WTC11 (cell line): ENCODE measurements around the gene LPP. TPM values are rescaled to one million over a fixed set of nuclear protein-coding genes. Genes with fewer than 3 reads are reported as not detected.

ENCODE experiments used
- ATAC-seq: fragments of 200-7000 bp; cut with Tn5 transposase; 2 replicates; pipeline ENCODE4 v1.10.0; 2021; ENCODE audit warnings: mild to moderate bottlenecking, moderate library complexity
- CTCF ChIA-PET: fragments of 300-600 bp; sonication (Branson Sonifier 250); formaldehyde crosslinking; loops from one replicate; lab custom pipeline; 2021; ENCODE audit warnings: antibody characterized with exemption; lab: Charles Lee
- POLR2A ChIA-PET: fragments of 350-600 bp; sonication (Branson Sonifier 250); formaldehyde crosslinking; loops from one replicate; lab custom pipeline; 2021; ENCODE audit warnings: antibody characterized with exemption; lab: Charles Lee
- DNase-seq: peaks from one replicate; pipeline ENCODE4 v3.0.0; 2021; ENCODE audit warnings: low spot score
- H3K27ac Mint-ChIP-seq: 2 replicates; pipeline ENCODE4 v1.8.0; 2021; ENCODE audit warnings: mixed read lengths
- H3K27me3 Mint-ChIP-seq: 2 replicates; pipeline ENCODE4 v1.8.0; 2021; ENCODE audit warnings: low read depth, mild to moderate bottlenecking, moderate library complexity, mixed read lengths
- H3K36me3 Mint-ChIP-seq: 2 replicates; pipeline ENCODE4 v1.8.0; 2021; ENCODE audit warnings: mixed read lengths
- H3K4me1 Mint-ChIP-seq: 2 replicates; pipeline ENCODE4 v1.8.0; 2022; ENCODE audit warnings: mixed read lengths
- H3K4me3 Mint-ChIP-seq: 2 replicates; pipeline ENCODE4 v1.8.0; 2021; ENCODE audit warnings: mild to moderate bottlenecking, moderate library complexity, mixed read lengths
- H3K9me3 Mint-ChIP-seq: 2 replicates; pipeline ENCODE4 v1.8.0; 2021; ENCODE audit warnings: mixed read lengths
- ATF1 ChIP-seq: sonication (generic); formaldehyde crosslinking; IDR thresholded peaks from 2 replicates; pipeline ENCODE4 v1.8.1; 2023; ENCODE audit warnings: mild to moderate bottlenecking, moderate library complexity, missing genetic modification reagents
- GRHL2 ChIP-seq: fragments of 250-450 bp; sonication (Bioruptor Pico); IDR thresholded peaks from 2 replicates; pipeline ENCODE4 v1.8.0; 2022; ENCODE audit warnings: mild to moderate bottlenecking, moderate library complexity; ENCODE audit not compliant: insufficient replicate concordance, severe bottlenecking
- GTF2I ChIP-seq: fragments of 250-450 bp; sonication (Bioruptor Pico); conservative IDR thresholded peaks from 2 replicates; pipeline ENCODE4 v1.4.0; 2021; ENCODE audit warnings: mild to moderate bottlenecking
- JAZF1 ChIP-seq: fragments of 250-450 bp; sonication (Bioruptor Pico); IDR thresholded peaks from 2 replicates; pipeline ENCODE4 v1.9.0; 2021; ENCODE audit warnings: moderate library complexity, mild to moderate bottlenecking, inconsistent platforms
- KAT7 ChIP-seq: sonication (generic); formaldehyde crosslinking; IDR thresholded peaks from 2 replicates; pipeline ENCODE4 v1.8.1; 2023; ENCODE audit warnings: missing genetic modification reagents, mild to moderate bottlenecking, borderline replicate concordance
- NR3C1 ChIP-seq: sonication (generic); formaldehyde crosslinking; conservative IDR thresholded peaks from 2 replicates; pipeline ENCODE4 v1.8.1; 2023; ENCODE audit warnings: low read depth, mild to moderate bottlenecking, missing genetic modification reagents
- SMAD3 ChIP-seq: sonication (generic); formaldehyde crosslinking; IDR thresholded peaks from 2 replicates; pipeline ENCODE4 v1.8.0; 2022; ENCODE audit warnings: missing genetic modification reagents, mild to moderate bottlenecking, borderline replicate concordance
- ZBTB21 ChIP-seq: sonication (generic); formaldehyde crosslinking; IDR thresholded peaks from 2 replicates; pipeline ENCODE4 v1.8.1; 2023; ENCODE audit warnings: mild to moderate bottlenecking, missing genetic modification reagents, borderline replicate concordance
- ZNF138 ChIP-seq: sonication (generic); formaldehyde crosslinking; conservative IDR thresholded peaks from 2 replicates; pipeline ENCODE4 v1.8.1; 2022; ENCODE audit warnings: mild to moderate bottlenecking, moderate library complexity, missing genetic modification reagents
- ZNF416 ChIP-seq: fragments of 250-450 bp; sonication (Bioruptor Pico); IDR thresholded peaks from 2 replicates; pipeline ENCODE4 v1.9.0; 2021; ENCODE audit warnings: mild to moderate bottlenecking, inconsistent platforms
- ZNF671 ChIP-seq: fragments of 250-450 bp; sonication (Bioruptor Pico); IDR thresholded peaks from 2 replicates; pipeline ENCODE4 v1.8.0; 2021; ENCODE audit warnings: mild to moderate bottlenecking
- total RNA-seq: library from RNA; stranded (reverse); gene quantifications from 3 replicates; pipeline ENCODE4 v1.2.3, GENCODE V29; 2021
- TF ChIP-seq, protein P1 (sequence below): sonication (generic); formaldehyde crosslinking; IDR thresholded peaks from 2 replicates; pipeline ENCODE4 v1.8.0; 2023; ENCODE audit warnings: mild to moderate bottlenecking, missing genetic modification reagents
- TF ChIP-seq, protein P2 (sequence below): fragments of 250-450 bp; sonication (Bioruptor Pico); IDR thresholded peaks from 2 replicates; pipeline ENCODE4 v1.9.0; 2021; ENCODE audit warnings: mild to moderate bottlenecking
- TF ChIP-seq, protein P3 (sequence below): sonication (generic); formaldehyde crosslinking; conservative IDR thresholded peaks from 2 replicates; pipeline ENCODE4 v1.8.1; 2023; ENCODE audit warnings: mild to moderate bottlenecking, low read depth, missing genetic modification reagents, moderate library complexity
- TF ChIP-seq, protein P4 (sequence below): sonication (generic); formaldehyde crosslinking; IDR thresholded peaks from 2 replicates; pipeline ENCODE4 v1.8.1; 2023; ENCODE audit warnings: mild to moderate bottlenecking, missing genetic modification reagents, moderate library complexity
- TF ChIP-seq, protein P5 (sequence below): fragments of 250-450 bp; sonication (Bioruptor Pico); IDR thresholded peaks from 2 replicates; pipeline ENCODE4 v1.8.0; 2021; ENCODE audit warnings: mild to moderate bottlenecking
- TF ChIP-seq, protein P6 (sequence below): sonication (generic); formaldehyde crosslinking; IDR thresholded peaks from 2 replicates; pipeline ENCODE4 v1.8.0; 2022; ENCODE audit warnings: missing genetic modification reagents

Gene LPP
- total RNA-seq, 1 experiment from 2014 or later: 49.6 TPM

DNA sequence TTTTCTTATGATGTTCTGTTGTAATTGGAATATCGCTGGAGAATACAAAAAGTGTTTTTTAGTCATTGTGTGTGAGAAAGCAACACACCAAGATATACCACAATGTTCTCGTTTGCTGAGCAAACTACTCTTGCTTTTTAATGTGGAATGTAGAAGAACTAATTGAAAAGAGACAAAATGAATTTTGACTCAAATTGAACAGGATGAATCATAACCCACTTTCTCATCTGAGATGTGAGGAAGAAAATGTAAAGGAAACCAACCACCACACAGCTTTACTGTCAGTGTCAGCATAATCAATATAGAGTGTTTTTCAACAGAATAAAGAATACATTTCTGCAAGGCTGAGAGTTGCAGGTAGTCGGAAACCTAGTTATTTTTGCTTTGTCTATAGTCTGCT is 569.0 kb downstream of the LPP start:
- DNase-seq: no peak
- Mint-ChIP-seq H3K4me3 (no peak overlapping the region), H3K27ac (no peak overlapping the region), H3K36me3 (no peaks in the 10 kb centered on the region), H3K9me3 (no peaks in the 10 kb centered on the region), H3K27me3 (no peaks in the 10 kb centered on the region), H3K4me1 (no peaks in the 10 kb centered on the region)
- ChIA-PET CTCF (no interaction called here), POLR2A (no interaction called here)
- ATAC-seq: no peak
- TF ChIP-seq, protein P1, sequence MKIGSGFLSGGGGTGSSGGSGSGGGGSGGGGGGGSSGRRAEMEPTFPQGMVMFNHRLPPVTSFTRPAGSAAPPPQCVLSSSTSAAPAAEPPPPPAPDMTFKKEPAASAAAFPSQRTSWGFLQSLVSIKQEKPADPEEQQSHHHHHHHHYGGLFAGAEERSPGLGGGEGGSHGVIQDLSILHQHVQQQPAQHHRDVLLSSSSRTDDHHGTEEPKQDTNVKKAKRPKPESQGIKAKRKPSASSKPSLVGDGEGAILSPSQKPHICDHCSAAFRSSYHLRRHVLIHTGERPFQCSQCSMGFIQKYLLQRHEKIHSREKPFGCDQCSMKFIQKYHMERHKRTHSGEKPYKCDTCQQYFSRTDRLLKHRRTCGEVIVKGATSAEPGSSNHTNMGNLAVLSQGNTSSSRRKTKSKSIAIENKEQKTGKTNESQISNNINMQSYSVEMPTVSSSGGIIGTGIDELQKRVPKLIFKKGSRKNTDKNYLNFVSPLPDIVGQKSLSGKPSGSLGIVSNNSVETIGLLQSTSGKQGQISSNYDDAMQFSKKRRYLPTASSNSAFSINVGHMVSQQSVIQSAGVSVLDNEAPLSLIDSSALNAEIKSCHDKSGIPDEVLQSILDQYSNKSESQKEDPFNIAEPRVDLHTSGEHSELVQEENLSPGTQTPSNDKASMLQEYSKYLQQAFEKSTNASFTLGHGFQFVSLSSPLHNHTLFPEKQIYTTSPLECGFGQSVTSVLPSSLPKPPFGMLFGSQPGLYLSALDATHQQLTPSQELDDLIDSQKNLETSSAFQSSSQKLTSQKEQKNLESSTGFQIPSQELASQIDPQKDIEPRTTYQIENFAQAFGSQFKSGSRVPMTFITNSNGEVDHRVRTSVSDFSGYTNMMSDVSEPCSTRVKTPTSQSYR (CRISPR knock-in tag): no peak
- TF ChIP-seq, protein P2, sequence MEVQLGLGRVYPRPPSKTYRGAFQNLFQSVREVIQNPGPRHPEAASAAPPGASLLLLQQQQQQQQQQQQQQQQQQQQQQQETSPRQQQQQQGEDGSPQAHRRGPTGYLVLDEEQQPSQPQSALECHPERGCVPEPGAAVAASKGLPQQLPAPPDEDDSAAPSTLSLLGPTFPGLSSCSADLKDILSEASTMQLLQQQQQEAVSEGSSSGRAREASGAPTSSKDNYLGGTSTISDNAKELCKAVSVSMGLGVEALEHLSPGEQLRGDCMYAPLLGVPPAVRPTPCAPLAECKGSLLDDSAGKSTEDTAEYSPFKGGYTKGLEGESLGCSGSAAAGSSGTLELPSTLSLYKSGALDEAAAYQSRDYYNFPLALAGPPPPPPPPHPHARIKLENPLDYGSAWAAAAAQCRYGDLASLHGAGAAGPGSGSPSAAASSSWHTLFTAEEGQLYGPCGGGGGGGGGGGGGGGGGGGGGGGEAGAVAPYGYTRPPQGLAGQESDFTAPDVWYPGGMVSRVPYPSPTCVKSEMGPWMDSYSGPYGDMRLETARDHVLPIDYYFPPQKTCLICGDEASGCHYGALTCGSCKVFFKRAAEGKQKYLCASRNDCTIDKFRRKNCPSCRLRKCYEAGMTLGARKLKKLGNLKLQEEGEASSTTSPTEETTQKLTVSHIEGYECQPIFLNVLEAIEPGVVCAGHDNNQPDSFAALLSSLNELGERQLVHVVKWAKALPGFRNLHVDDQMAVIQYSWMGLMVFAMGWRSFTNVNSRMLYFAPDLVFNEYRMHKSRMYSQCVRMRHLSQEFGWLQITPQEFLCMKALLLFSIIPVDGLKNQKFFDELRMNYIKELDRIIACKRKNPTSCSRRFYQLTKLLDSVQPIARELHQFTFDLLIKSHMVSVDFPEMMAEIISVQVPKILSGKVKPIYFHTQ (CRISPR knock-in tag): no peak
- TF ChIP-seq, protein P3, sequence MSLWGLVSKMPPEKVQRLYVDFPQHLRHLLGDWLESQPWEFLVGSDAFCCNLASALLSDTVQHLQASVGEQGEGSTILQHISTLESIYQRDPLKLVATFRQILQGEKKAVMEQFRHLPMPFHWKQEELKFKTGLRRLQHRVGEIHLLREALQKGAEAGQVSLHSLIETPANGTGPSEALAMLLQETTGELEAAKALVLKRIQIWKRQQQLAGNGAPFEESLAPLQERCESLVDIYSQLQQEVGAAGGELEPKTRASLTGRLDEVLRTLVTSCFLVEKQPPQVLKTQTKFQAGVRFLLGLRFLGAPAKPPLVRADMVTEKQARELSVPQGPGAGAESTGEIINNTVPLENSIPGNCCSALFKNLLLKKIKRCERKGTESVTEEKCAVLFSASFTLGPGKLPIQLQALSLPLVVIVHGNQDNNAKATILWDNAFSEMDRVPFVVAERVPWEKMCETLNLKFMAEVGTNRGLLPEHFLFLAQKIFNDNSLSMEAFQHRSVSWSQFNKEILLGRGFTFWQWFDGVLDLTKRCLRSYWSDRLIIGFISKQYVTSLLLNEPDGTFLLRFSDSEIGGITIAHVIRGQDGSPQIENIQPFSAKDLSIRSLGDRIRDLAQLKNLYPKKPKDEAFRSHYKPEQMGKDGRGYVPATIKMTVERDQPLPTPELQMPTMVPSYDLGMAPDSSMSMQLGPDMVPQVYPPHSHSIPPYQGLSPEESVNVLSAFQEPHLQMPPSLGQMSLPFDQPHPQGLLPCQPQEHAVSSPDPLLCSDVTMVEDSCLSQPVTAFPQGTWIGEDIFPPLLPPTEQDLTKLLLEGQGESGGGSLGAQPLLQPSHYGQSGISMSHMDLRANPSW (CRISPR knock-in tag): no peak
- TF ChIP-seq JAZF1 (CRISPR knock-in tag): no peak
- TF ChIP-seq GRHL2 (CRISPR knock-in tag): no peak

DNA sequence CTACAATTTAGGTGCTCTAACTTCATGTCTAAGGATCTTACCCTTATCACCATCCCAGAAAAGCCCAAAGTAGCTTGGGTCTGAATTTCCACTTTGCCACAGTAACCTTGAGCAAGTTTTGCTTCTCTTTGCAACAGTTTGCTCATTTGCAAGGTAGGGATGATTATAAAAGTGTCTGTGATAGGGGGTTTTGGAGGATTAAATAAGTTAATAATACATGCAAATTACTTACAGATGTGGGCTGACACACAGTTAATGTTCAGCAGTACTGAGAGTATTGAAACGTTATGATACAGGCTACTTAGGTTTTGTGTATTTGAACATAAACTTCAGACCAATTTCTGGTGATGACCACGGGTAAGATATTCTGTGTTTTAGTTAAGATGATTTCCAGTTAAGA is 573.1 kb downstream of the LPP start:
- Mint-ChIP-seq H3K27ac (no peak overlapping the region), H3K9me3 (no peaks in the 10 kb centered on the region), H3K4me1 (no peaks in the 10 kb centered on the region), H3K27me3 (no peaks in the 10 kb centered on the region), H3K4me3 (no peak overlapping the region), H3K36me3 (no peaks in the 10 kb centered on the region)
- POLR2A ChIA-PET: no interaction called here
- CTCF ChIA-PET: interaction anchor here (0.8 kb wide), 1 partner anchor 940 kb away, joined by 3 read pairs; no protein-coding TSS in a partner anchor
- no peak for ATAC-seq
- no peak for DNase-seq
- TF ChIP-seq ZNF671 (CRISPR knock-in tag) (no peak), SMAD3 (no peak), ZNF138 (no peak), ATF1 (no peak), KAT7 (CRISPR knock-in tag) (no peak), NR3C1 (CRISPR knock-in tag) (no peak), ZBTB21 (CRISPR knock-in tag) (no peak), JAZF1 (CRISPR knock-in tag) (no peak), ZNF416 (CRISPR knock-in tag) (no peak), GTF2I (CRISPR knock-in tag) (no peak)
- TF ChIP-seq, protein P4, sequence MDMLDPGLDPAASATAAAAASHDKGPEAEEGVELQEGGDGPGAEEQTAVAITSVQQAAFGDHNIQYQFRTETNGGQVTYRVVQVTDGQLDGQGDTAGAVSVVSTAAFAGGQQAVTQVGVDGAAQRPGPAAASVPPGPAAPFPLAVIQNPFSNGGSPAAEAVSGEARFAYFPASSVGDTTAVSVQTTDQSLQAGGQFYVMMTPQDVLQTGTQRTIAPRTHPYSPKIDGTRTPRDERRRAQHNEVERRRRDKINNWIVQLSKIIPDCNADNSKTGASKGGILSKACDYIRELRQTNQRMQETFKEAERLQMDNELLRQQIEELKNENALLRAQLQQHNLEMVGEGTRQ (CRISPR knock-in tag): no peak
- TF ChIP-seq, protein P5, sequence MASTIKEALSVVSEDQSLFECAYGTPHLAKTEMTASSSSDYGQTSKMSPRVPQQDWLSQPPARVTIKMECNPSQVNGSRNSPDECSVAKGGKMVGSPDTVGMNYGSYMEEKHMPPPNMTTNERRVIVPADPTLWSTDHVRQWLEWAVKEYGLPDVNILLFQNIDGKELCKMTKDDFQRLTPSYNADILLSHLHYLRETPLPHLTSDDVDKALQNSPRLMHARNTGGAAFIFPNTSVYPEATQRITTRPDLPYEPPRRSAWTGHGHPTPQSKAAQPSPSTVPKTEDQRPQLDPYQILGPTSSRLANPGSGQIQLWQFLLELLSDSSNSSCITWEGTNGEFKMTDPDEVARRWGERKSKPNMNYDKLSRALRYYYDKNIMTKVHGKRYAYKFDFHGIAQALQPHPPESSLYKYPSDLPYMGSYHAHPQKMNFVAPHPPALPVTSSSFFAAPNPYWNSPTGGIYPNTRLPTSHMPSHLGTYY: no peak
- TF ChIP-seq, protein P6, sequence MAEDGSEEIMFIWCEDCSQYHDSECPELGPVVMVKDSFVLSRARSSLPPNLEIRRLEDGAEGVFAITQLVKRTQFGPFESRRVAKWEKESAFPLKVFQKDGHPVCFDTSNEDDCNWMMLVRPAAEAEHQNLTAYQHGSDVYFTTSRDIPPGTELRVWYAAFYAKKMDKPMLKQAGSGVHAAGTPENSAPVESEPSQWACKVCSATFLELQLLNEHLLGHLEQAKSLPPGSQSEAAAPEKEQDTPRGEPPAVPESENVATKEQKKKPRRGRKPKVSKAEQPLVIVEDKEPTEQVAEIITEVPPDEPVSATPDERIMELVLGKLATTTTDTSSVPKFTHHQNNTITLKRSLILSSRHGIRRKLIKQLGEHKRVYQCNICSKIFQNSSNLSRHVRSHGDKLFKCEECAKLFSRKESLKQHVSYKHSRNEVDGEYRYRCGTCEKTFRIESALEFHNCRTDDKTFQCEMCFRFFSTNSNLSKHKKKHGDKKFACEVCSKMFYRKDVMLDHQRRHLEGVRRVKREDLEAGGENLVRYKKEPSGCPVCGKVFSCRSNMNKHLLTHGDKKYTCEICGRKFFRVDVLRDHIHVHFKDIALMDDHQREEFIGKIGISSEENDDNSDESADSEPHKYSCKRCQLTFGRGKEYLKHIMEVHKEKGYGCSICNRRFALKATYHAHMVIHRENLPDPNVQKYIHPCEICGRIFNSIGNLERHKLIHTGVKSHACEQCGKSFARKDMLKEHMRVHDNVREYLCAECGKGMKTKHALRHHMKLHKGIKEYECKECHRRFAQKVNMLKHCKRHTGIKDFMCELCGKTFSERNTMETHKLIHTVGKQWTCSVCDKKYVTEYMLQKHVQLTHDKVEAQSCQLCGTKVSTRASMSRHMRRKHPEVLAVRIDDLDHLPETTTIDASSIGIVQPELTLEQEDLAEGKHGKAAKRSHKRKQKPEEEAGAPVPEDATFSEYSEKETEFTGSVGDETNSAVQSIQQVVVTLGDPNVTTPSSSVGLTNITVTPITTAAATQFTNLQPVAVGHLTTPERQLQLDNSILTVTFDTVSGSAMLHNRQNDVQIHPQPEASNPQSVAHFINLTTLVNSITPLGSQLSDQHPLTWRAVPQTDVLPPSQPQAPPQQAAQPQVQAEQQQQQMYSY (CRISPR knock-in tag): no peak
- TF ChIP-seq, protein P2 (CRISPR knock-in tag): no peak
